Neutrophil (primary cell): ENCODE measurements around the gene USHBP1.

ENCODE experiments used
- H3K27ac ChIP-seq: fragments of 200-600 bp; sonication (generic); 2 replicates; pipeline ENCODE4 v1.5.1; 2016; ENCODE audit warnings: mild to moderate bottlenecking, moderate library complexity
- H3K27me3 ChIP-seq: fragments of 200-600 bp; sonication (generic); 2 replicates; pipeline ENCODE4 v1.6.0; 2016; ENCODE audit warnings: mild to moderate bottlenecking
- H3K36me3 ChIP-seq: fragments of 200-600 bp; sonication (generic); 2 replicates; pipeline ENCODE4 v1.5.1; 2017
- H3K4me1 ChIP-seq, 2 experiments: fragments of 200-600 bp in 1 of 2; sonication (generic) in 1 of 2; 1 replicate in 1 of 2; 2 replicates in 1 of 2; pipeline versions ENCODE4 v1.5.1 to v1.6.1; 2013 to 2016; ENCODE audit warnings: low read depth in 1 of 2, low read length in 1 of 2, mild to moderate bottlenecking in 1 of 2, moderate library complexity in 1 of 2; ENCODE audit not compliant: control insufficient read depth in 1 of 2, insufficient read depth in 1 of 2
- H3K4me3 ChIP-seq, 2 experiments: fragments of 200-600 bp in 1 of 2; sonication (generic) in 1 of 2; 1 replicate in 1 of 2; 2 replicates in 1 of 2; pipeline ENCODE4 v1.5.1; 2013 to 2016; ENCODE audit warnings: low read depth in 1 of 2, low read length in 1 of 2, mild to moderate bottlenecking in 1 of 2, moderate library complexity in 1 of 2
- H3K9me3 ChIP-seq: fragments of 200-600 bp; sonication (generic); 2 replicates; pipeline ENCODE4 v1.5.1; 2016
- TF ChIP-seq, protein P1 (sequence below): fragments of 200-600 bp; sonication (generic); IDR thresholded peaks from 2 replicates; pipeline ENCODE4 v1.5.1; 2016; ENCODE audit warnings: antibody characterized with exemption

USHBP1 gene

DNA sequence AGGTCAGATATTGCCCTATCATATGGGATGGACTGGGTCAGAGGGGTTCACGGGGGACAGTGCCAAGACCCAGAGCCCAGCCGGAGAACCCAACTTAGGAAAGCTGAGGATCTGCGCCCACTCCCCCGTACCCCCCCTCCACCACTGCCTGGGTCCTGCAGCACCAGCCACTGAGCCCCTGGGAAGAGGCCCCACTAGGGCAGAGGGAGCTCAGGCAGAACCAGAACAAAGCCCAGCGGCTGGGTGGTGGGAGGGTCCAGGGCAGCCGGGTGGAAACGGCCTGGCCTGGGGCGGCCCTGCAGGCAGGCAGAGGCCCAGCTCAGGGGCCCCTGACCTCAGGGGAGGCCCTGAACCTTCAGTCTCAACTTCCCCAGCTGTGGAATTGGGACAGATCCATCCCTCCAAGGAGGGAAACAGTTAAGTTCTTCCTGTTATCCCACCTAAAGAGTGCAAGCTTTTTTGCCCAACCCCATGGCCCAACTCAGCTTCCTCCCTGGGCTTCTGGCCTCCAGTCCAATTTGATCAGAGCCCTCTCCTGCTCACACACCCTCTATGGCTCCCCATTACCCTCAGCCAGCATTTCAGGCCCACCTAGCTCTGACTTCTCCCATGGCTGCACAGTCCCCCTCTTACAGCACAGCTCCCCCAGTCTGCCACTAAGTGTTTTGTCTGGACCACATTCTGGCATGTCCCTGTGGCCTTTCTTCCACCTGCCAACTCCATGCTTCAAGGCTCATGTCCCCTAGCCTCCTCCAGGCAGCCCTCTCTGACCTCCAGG lies 21.9 kb downstream of the USHBP1 start:
- Histone ChIP-seq H3K9me3 (no peaks in the 10 kb centered on the region), H3K4me3 (no peak overlapping the region), H3K27me3 (peaks cover 41% of the 10 kb centered on the region), H3K36me3 (no peaks in the 10 kb centered on the region), H3K4me1 (peaks cover 13% of the 10 kb centered on the region in 2 experiments), H3K27ac (no peak overlapping the region)
- TF ChIP-seq, protein P1, sequence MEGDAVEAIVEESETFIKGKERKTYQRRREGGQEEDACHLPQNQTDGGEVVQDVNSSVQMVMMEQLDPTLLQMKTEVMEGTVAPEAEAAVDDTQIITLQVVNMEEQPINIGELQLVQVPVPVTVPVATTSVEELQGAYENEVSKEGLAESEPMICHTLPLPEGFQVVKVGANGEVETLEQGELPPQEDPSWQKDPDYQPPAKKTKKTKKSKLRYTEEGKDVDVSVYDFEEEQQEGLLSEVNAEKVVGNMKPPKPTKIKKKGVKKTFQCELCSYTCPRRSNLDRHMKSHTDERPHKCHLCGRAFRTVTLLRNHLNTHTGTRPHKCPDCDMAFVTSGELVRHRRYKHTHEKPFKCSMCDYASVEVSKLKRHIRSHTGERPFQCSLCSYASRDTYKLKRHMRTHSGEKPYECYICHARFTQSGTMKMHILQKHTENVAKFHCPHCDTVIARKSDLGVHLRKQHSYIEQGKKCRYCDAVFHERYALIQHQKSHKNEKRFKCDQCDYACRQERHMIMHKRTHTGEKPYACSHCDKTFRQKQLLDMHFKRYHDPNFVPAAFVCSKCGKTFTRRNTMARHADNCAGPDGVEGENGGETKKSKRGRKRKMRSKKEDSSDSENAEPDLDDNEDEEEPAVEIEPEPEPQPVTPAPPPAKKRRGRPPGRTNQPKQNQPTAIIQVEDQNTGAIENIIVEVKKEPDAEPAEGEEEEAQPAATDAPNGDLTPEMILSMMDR = no peak

DNA sequence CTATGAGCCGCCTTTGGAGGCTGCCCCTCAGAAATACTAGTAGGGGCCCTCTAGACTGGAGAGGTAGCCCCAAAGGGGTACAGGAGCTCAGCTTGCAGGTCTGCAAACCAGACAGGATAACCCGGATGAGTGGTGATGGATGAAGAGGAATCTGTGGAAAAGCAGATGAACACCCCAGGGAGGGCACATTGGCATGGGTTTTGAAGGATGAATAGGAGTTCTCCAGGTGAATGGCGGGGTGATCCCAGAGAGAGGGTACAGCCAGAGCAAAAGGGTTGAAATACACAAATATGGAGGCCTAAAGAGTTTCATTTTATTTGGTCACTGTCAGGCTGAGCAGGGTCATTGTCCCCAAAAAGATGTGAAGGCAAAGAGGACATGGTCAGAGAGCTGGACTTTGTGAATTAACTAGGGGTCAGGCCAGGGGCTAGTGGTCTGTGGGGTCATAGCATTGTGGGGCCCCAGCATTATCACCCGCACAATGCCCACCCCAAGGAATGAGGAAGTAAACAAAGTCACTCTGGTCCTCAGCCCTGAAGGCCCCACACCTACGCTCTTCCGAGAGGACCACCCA lies 23.6 kb downstream of the USHBP1 start:
- TF ChIP-seq, protein P1 = no peak
- no peaks in the 10 kb centered on the region for H3K9me3 ChIP-seq
- H3K36me3 ChIP-seq = no peaks in the 10 kb centered on the region

DNA sequence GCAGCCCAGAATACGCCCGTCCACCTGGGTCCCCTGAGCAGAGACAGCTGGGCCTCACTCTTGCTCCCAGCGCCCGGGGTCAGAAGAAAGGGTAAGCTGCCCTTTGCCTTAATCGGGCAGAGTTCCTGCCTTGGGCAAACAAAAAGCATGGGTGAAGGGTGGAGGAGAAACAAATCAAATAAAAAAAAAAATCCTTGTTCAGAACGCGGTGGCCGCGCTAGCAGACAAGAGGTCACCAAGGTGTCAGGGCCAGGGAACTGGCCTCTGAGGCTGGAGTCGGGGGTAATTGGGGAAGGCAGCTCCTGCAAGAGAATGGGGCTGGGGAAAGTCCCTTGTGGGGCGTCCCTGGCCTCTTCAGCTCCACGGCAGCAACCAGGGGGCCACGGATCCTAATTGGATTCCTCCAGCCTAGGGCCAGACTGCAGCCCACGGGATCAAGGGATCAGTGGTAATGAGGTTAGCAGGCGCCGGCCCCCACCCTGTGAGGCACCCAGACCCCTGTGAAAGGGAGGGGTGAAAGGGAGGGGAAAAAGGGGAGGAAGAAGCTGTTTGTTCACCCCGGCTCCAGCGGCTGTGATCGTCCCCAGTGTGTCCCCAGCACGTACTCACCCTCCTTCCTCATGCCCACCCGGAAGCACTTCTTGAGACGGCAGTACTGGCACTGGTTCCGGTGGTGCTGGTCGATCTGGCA lies 24.3 kb downstream of the USHBP1 start:
- no peaks in the 10 kb centered on the region for H3K9me3 ChIP-seq
- no peak overlapping the region for H3K27ac ChIP-seq
- TF ChIP-seq, protein P1 = no peak
- peaks cover 22% of the 10 kb centered on the region for H3K27me3 ChIP-seq
- H3K36me3 ChIP-seq = no peaks in the 10 kb centered on the region
- no peak overlapping the region for H3K4me3 ChIP-seq
- H3K4me1 ChIP-seq = peaks cover 8 to 16% of the 10 kb centered on the region in 2 experiments

More for the DNA sequence above, 23.6 kb downstream of the USHBP1 start:
- H3K27ac ChIP-seq = no peak overlapping the region
- peaks cover 23% of the 10 kb centered on the region for H3K27me3 ChIP-seq
- peaks cover 4 to 10% of the 10 kb centered on the region in 2 experiments for H3K4me1 ChIP-seq
- H3K4me3 ChIP-seq = no peak overlapping the region

DNA sequence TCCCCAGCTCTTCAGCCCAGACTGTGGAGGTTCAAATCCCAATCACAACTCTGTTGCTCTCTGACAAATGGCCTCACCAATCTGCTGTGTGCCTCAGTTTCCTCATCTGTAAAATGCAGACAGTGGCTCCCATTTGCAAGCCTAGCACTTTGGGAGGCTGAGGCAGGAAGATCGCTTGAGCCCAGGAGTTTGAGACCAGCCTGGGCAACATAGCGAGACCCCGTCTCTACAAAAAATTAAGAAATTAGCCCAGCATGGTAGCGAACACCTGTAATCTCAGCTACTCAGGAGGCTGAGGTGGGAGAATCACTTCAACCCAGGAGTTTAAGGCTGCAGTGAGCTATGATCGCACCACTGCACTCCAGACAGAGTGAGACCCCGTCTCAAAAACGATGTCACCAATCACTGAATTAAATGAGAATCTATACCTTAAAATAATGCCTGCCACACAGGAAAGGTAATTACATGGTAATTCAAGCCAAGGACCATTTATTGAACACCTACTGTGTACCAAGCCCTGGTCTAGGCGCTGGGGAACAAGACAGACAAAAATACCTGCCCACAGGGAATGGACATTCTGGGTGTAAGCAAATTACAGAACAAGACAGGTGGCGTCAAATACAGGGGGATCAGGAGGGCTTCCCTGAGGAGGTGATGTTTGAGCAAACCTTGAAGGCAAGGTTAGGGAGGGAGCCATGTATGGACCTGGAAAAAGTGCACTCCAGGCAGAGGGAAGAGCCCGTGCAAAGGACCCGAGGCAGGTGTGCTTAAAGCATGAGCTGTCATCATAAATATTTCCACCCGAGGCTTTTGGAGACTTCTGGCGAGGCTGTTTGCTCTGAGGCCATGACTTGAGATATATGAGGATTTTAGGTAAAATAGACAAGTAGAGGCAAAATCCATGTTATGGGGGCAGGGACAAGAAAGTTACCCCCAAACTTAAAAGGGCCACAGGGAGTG lies 26.5 kb downstream of the USHBP1 start:
- TF ChIP-seq, protein P1 = no peak
- Histone ChIP-seq H3K27ac (no peak overlapping the region), H3K9me3 (no peaks in the 10 kb centered on the region), H3K4me1 (peaks cover 11 to 16% of the 10 kb centered on the region in 2 experiments), H3K27me3 (peaks cover under 1% of the 10 kb centered on the region), H3K4me3 (no peak overlapping the region), H3K36me3 (no peaks in the 10 kb centered on the region)
